ENCODE data around the gene CYTH1. TPM values are rescaled to one million over a fixed set of nuclear protein-coding genes. Genes with fewer than 3 reads are reported as not detected.

Gene CYTH1
- total and polyA plus RNA-seq, 4 donors = 15.4 to 32.1 (median 20.6) TPM

GRCh38 chr17:78797691-78798585 is 15.9 kb upstream of the CYTH1 start:
- no peak for DNase-seq (ENCODE audit: low spot score)
- H3K9ac ChIP-seq (ENCODE audit: low read depth in 1 of 2, low read length in 2 of 2) = no peak overlapping the region
- H3K4me1 ChIP-seq (ENCODE audit: control insufficient read depth in 4 of 4, insufficient read depth in 4 of 4, low read length in 3 of 4) = no peaks in the 10 kb centered on the region
- no peaks in the 10 kb centered on the region for H3K9me3 ChIP-seq (ENCODE audit: control insufficient read depth in 4 of 4, low read length in 3 of 4)
- no peak overlapping the region for H3K4me3 ChIP-seq (ENCODE audit: low read depth in 1 of 3, low read length in 3 of 3)
- TF ChIP-seq HNF4G (IDR thresholded peaks at IDR 0.05) (no peak), CTCF (IDR thresholded peaks at IDR 0.05; ENCODE audit: low read depth, low read length, missing input control) (no peak), FOXA2 (IDR thresholded peaks at IDR 0.05) (no peak), ATF3 (IDR thresholded peaks at IDR 0.05) (no peak), FOXA1 (IDR thresholded peaks at IDR 0.05) (no peak), YY1 (IDR thresholded peaks at IDR 0.05) (no peak), ZBTB33 (IDR thresholded peaks at IDR 0.05) (no peak)
- WGBS = 92% methylated on average over 28 of the region's 28 CpGs
- H3K27me3 ChIP-seq (ENCODE audit: control insufficient read depth in 4 of 4, insufficient read depth in 4 of 4, low read length in 3 of 4) = no peaks in the 10 kb centered on the region
- H3K36me3 ChIP-seq (ENCODE audit: control insufficient read depth in 4 of 4, insufficient read depth in 3 of 4, low read depth in 1 of 4, low read length in 3 of 4) = peaks cover 9 to 72% (median 41%) of the 10 kb centered on the region in 4 donors
- no peak overlapping the region for H3K27ac ChIP-seq (ENCODE audit: low read depth in 1 of 2, low read length in 2 of 2)

- no peak for DNase-seq (ENCODE audit: low spot score)
- no peak overlapping the region for H3K9ac ChIP-seq (ENCODE audit: low read depth in 1 of 2, low read length in 2 of 2)
- H3K4me3 ChIP-seq (ENCODE audit: low read depth in 1 of 3, low read length in 3 of 3) = no peak overlapping the region
- H3K4me1 ChIP-seq (ENCODE audit: control insufficient read depth in 4 of 4, insufficient read depth in 4 of 4, low read length in 3 of 4) = no peaks in the 10 kb centered on the region
- no peaks in the 10 kb centered on the region for H3K27me3 ChIP-seq (ENCODE audit: control insufficient read depth in 4 of 4, insufficient read depth in 4 of 4, low read length in 3 of 4)
- no peak overlapping the region for H3K27ac ChIP-seq (ENCODE audit: low read depth in 1 of 2, low read length in 2 of 2)
- H3K36me3 ChIP-seq (ENCODE audit: control insufficient read depth in 4 of 4, insufficient read depth in 3 of 4, low read depth in 1 of 4, low read length in 3 of 4) = peaks cover 9 to 65% (median 38%) of the 10 kb centered on the region in 4 donors
- H3K9me3 ChIP-seq (ENCODE audit: control insufficient read depth in 4 of 4, low read length in 3 of 4) = no peaks in the 10 kb centered on the region
- TF ChIP-seq FOXA1 (IDR thresholded peaks at IDR 0.05) (no peak), RAD21 (IDR thresholded peaks at IDR 0.05) (no peak), EGR1 (IDR thresholded peaks at IDR 0.05; ENCODE audit: low read depth in 2 of 2) (no peak), NR2F2 (IDR thresholded peaks at IDR 0.05) (no peak), ZBTB33 (IDR thresholded peaks at IDR 0.05) (no peak), CTCF (IDR thresholded peaks at IDR 0.05; ENCODE audit: low read depth, low read length, missing input control) (no peak), FOXA2 (IDR thresholded peaks at IDR 0.05) (no peak), SP1 (IDR thresholded peaks at IDR 0.05) (no peak), ATF3 (IDR thresholded peaks at IDR 0.05) (no peak), RXRA (IDR thresholded peaks at IDR 0.05) (no peak), JUND (IDR thresholded peaks at IDR 0.05) (no peak), HNF4G (IDR thresholded peaks at IDR 0.05) (no peak), REST (IDR thresholded peaks at IDR 0.05) (no peak), GABPA (IDR thresholded peaks at IDR 0.05 in 1 of 2, conservative IDR thresholded peaks at IDR 0.05 in 1 of 2) (no peak), TAF1 (conservative IDR thresholded peaks at IDR 0.05) (no peak), MAX (IDR thresholded peaks at IDR 0.05) (no peak), HNF4A (conservative IDR thresholded peaks at IDR 0.05) (no peak), YY1 (IDR thresholded peaks at IDR 0.05) (no peak)
- 92% methylated on average over 11 of the region's 11 CpGs for WGBS
Observed at GRCh38 chr17:78797213-78797612, 15.1 kb upstream of the CYTH1 start.
